Gastroesophageal sphincter (tissue), 4 donors: ENCODE results near the gene KHDRBS1. TPM values are rescaled to one million over a fixed set of nuclear protein-coding genes. Genes with fewer than 3 reads are reported as not detected.
A peak's percentile ranks its signal among the peaks of the same experiment; 100 is the strongest.
"Not testable (repeated sequence)": the region's sequence is repeated elsewhere in the genome, so short reads cannot be mapped to it uniquely, and the experiment has no call there.

ENCODE experiments used
- ATAC-seq: fragments of 150-250 bp; one replicate; pipeline ENCODE4 v1.9.1; 2016; ENCODE audit warnings: mild to moderate bottlenecking, moderate library complexity
- H3K27ac ChIP-seq, 4 donors: fragments of 200-600 bp; sonication (generic) in 3 of 4; 1 replicate in 3 of 4; 2 replicates in 1 of 4; pipeline ENCODE4 v1.5.1; 2016 to 2019
- H3K27me3 ChIP-seq: fragments of 200-600 bp; sonication (generic); one replicate; pipeline ENCODE4 v1.5.1; 2019
- H3K36me3 ChIP-seq, 2 donors: fragments of 200-600 bp; sonication (generic); one replicate each; pipeline ENCODE4 v1.5.1; 2019; ENCODE audit warnings: control low read depth in 1 of 2
- H3K4me1 ChIP-seq, 3 donors: fragments of 200-600 bp; sonication (generic); 1 replicate in 2 of 3; 2 replicates in 1 of 3; pipeline ENCODE4 v1.5.1; 2016 to 2019; ENCODE audit warnings: control low read depth in 2 of 3
- H3K4me3 ChIP-seq, 2 donors: fragments of 200-600 bp; sonication (generic); one replicate each; pipeline ENCODE4 v1.5.1; 2019; ENCODE audit warnings: mild to moderate bottlenecking in 1 of 2, moderate library complexity in 1 of 2
- H3K9me3 ChIP-seq, 3 donors: fragments of 200-600 bp; sonication (generic); one replicate each; pipeline ENCODE4 v1.5.1; 2017 to 2019; ENCODE audit warnings: control low read depth in 2 of 3
- CTCF ChIP-seq, 4 experiments: fragments of 200-600 bp in 2 of 4; fragments of 450-650 bp in 2 of 4; sonication (generic) in 1 of 4; IDR thresholded peaks; one replicate each; pipeline ENCODE4 v1.5.1; 2017 to 2019; ENCODE audit warnings: antibody characterized with exemption in 4 of 4, mild to moderate bottlenecking in 2 of 4, moderate library complexity in 2 of 4
- EP300 ChIP-seq: sonication (generic); formaldehyde crosslinking; IDR thresholded peaks from one replicate; pipeline ENCODE4 v1.6.1; 2017; ENCODE audit warnings: antibody characterized with exemption, mild to moderate bottlenecking
- POLR2A ChIP-seq, 2 donors: fragments of 450-650 bp; IDR thresholded peaks; one replicate each; pipeline ENCODE4 v1.6.1; 2017; ENCODE audit warnings: antibody characterized with exemption in 2 of 2, mild to moderate bottlenecking in 2 of 2, moderate library complexity in 1 of 2
- POLR2AphosphoS5 ChIP-seq: sonication (generic); formaldehyde crosslinking; IDR thresholded peaks from one replicate; pipeline ENCODE4 v1.6.1; 2017; ENCODE audit warnings: antibody characterized with exemption
- WGBS, 2 donors: methylation state at CpG; one replicate each; pipeline ENCODE4 v1.1.5; 2018; ENCODE audit warnings: low coverage in 1 of 2; 5-methylcytosine and 5-hydroxymethylcytosine counted together
- total RNA-seq, 4 donors: library from RNA; depleted of rRNA; stranded (reverse); fragments of >200 nt; gene quantifications; one replicate each; pipeline ENCODE4 v1.1.0, GENCODE V29; 2016

KHDRBS1 gene
- total RNA-seq, 4 donors from 2014 or later, result 59.1 to 89.3 (median 64.8) TPM

- ATAC-seq, result no peak
- Histone ChIP-seq H3K4me3 (peak overlapping the region; percentile 39 to 100), H3K27ac (peak overlapping the region; percentile 90 to 100 (median 97)), H3K4me1 (peaks cover 2 to 38% (median 22%) of the 10 kb centered on the region in 3 donors), H3K36me3 (no peaks in the 10 kb centered on the region), H3K27me3 (no peaks in the 10 kb centered on the region), H3K9me3 (no peaks in the 10 kb centered on the region)
- TF ChIP-seq POLR2AphosphoS5, result no peak
- TF ChIP-seq EP300, result no peak
- no peak for TF ChIP-seq CTCF (IDR thresholded peaks at IDR 0.05)
- TF ChIP-seq POLR2A (IDR thresholded peaks at IDR 0.05), result no peak
- 49 to 50% methylated on average over 12 of the region's 12 CpGs for WGBS, 2 donors
These were observed 821 bp upstream of the KHDRBS1 start for GRCh38 chr1:32012709-32013385.

GRCh38 chr1:32014199-32014947, 705 bp downstream of the KHDRBS1 start:
- no peaks in the 10 kb centered on the region for H3K27me3 ChIP-seq
- peak overlapping the region; percentile 75 to 100 for H3K4me3 ChIP-seq
- H3K27ac ChIP-seq, result peak overlapping the region; percentile 96 to 100 (median 97)
- H3K4me1 ChIP-seq, result peaks cover 2 to 54% (median 36%) of the 10 kb centered on the region in 3 donors
- no peaks in the 10 kb centered on the region for H3K36me3 ChIP-seq
- peak; percentile 5 for ATAC-seq
- H3K9me3 ChIP-seq, result no peaks in the 10 kb centered on the region
- TF ChIP-seq CTCF (IDR thresholded peaks at IDR 0.05), result peak in 1 of 4 experiments; percentile 3
- TF ChIP-seq POLR2AphosphoS5, result peak; percentile 23
- TF ChIP-seq EP300, result no peak
- TF ChIP-seq POLR2A (IDR thresholded peaks at IDR 0.05), result no peak
- WGBS, 2 donors, result 0 to 2% methylated on average over 7 to 10 of the region's 55 CpGs

- H3K4me1 ChIP-seq, result peaks cover 3 to 59% (median 42%) of the 10 kb centered on the region in 3 donors
- H3K4me3 ChIP-seq, result peak overlapping the region; percentile 75 to 100
- H3K27ac ChIP-seq, result peak overlapping the region; percentile 96 to 100 (median 97)
- H3K9me3 ChIP-seq, result no peaks in the 10 kb centered on the region
- no peak for ATAC-seq
- no peaks in the 10 kb centered on the region for H3K36me3 ChIP-seq
- H3K27me3 ChIP-seq, result no peaks in the 10 kb centered on the region
- WGBS, 2 donors, result 0 to 1% methylated on average over 9 to 11 of the region's 11 CpGs
- no peak for TF ChIP-seq CTCF (IDR thresholded peaks at IDR 0.05)
- TF ChIP-seq POLR2AphosphoS5, result no peak
- TF ChIP-seq EP300, result no peak
- no peak for TF ChIP-seq POLR2A (IDR thresholded peaks at IDR 0.05)
These were observed 1.2 kb downstream of the KHDRBS1 start for GRCh38 chr1:32014948-32015273.

GRCh38 chr1:32020339-32020738, 6.7 kb downstream of the KHDRBS1 start:
- Histone ChIP-seq H3K36me3 (peaks cover 0 to 17% of the 10 kb centered on the region in 2 donors), H3K27ac (peak overlapping the region in 2 of 4 donors; percentile 53 to 55), H3K27me3 (no peaks in the 10 kb centered on the region), H3K9me3 (no peaks in the 10 kb centered on the region), H3K4me3 (no peak overlapping the region), H3K4me1 (peaks cover 6 to 100% (median 51%) of the 10 kb centered on the region in 3 donors)
- ATAC-seq, result peak; percentile 10
- WGBS, 2 donors, result 36 to 45% methylated on average over 4 to 6 of the region's 6 CpGs
- TF ChIP-seq POLR2A (IDR thresholded peaks at IDR 0.05) (no peak), EP300 (no peak), POLR2AphosphoS5 (no peak), CTCF (IDR thresholded peaks at IDR 0.05) (no peak)

- H3K9me3 ChIP-seq, H3K27me3 ChIP-seq, H3K4me3 ChIP-seq, ATAC-seq: not testable (repeated sequence)
- Histone ChIP-seq H3K36me3 (peaks cover 0 to 17% of the 10 kb centered on the region in 2 donors), H3K4me1 (peaks cover 4 to 98% (median 44%) of the 10 kb centered on the region in 3 donors), H3K27ac (peak overlapping the region in 1 of 4 donors; percentile 3)
- WGBS, 2 donors, result 82 to 88% methylated on average over 3 to 8 of the region's 8 CpGs
These were observed 7.9 kb downstream of the KHDRBS1 start for GRCh38 chr1:32021574-32022018.
